H1 (cell line): ENCODE results near the gene MYMX. TPM values are rescaled to one million over a fixed set of nuclear protein-coding genes. Genes with fewer than 3 reads are reported as not detected.

ENCODE experiments used
- CBX5 ChIP-seq: fragments of 300-800, 300-1000 bp; sonication (generic); IDR thresholded peaks from 2 replicates; pipeline ENCODE4 v1.7.1; 2016; ENCODE audit warnings: antibody characterized with exemption, low read length, low read depth
- CHD1 ChIP-seq: IDR thresholded peaks from 2 replicates; pipeline ENCODE4 v1.6.1; 2012; ENCODE audit warnings: low read depth, low read length, improper control_type of control experiment
- CTCF ChIP-seq, 3 experiments: IDR thresholded peaks; 1 replicate in 2 of 3; 2 replicates in 1 of 3; pipeline versions ENCODE4 v1.5.1 to v1.6.1; 2011; ENCODE audit warnings: low read length in 3 of 3, mild to moderate bottlenecking in 3 of 3, inconsistent platforms in 2 of 3, low read depth in 1 of 3, moderate library complexity in 1 of 3; ENCODE audit not compliant: insufficient read depth in 1 of 3; ENCODE audit errors: control extremely low read depth in 1 of 3
- EGR1 ChIP-seq: IDR thresholded peaks from 2 replicates; pipeline ENCODE4 v1.6.1; 2011; ENCODE audit warnings: low read depth, low read length, borderline replicate concordance
- GTF2F1 ChIP-seq: IDR thresholded peaks from 2 replicates; pipeline ENCODE4 v1.6.1; 2012; ENCODE audit warnings: low read depth, low read length, improper control_type of control experiment, borderline replicate concordance
- HDAC2 ChIP-seq, 2 experiments: fragments of 300-600 bp in 1 of 2; sonication (generic) in 1 of 2; IDR thresholded peaks; 2 replicates each; pipeline ENCODE4 v1.6.1; 2011 to 2012; ENCODE audit warnings: low read depth in 2 of 2, low read length in 2 of 2, mild to moderate bottlenecking in 2 of 2, moderate library complexity in 2 of 2, borderline replicate concordance in 1 of 2, inconsistent platforms in 1 of 2
- HDAC6 ChIP-seq: IDR thresholded peaks from one replicate; pipeline ENCODE4 v1.7.1; 2012; ENCODE audit warnings: low read depth, mild to moderate bottlenecking, inconsistent platforms, low read length, moderate library complexity
- JUN ChIP-seq: IDR thresholded peaks from 2 replicates; pipeline ENCODE4 v1.6.1; 2011; ENCODE audit warnings: low read depth, mild to moderate bottlenecking, improper control_type of control experiment, low read length
- JUND ChIP-seq: IDR thresholded peaks from 2 replicates; pipeline ENCODE4 v1.6.1; 2011; ENCODE audit warnings: mild to moderate bottlenecking, improper control_type of control experiment, low read length
- NANOG ChIP-seq: IDR thresholded peaks from 2 replicates; pipeline ENCODE4 v1.6.1; 2011; ENCODE audit warnings: low read length, low read depth, mild to moderate bottlenecking, inconsistent platforms; ENCODE audit not compliant: insufficient read depth, poor library complexity, severe bottlenecking
- PHF8 ChIP-seq: fragments of 200-600 bp; sonication (generic); conservative IDR thresholded peaks from 2 replicates; pipeline ENCODE4 v1.7.1; 2012; ENCODE audit warnings: low read depth, mild to moderate bottlenecking, inconsistent platforms, low read length, moderate library complexity
- RNF2 ChIP-seq: fragments of 200-900, 300-1000 bp; sonication (generic); IDR thresholded peaks from 2 replicates; pipeline ENCODE4 v1.7.1; 2016; ENCODE audit warnings: borderline replicate concordance, low read depth, mild to moderate bottlenecking, antibody characterized with exemption, low read length; ENCODE audit not compliant: poor library complexity, severe bottlenecking; ENCODE audit errors: missing control alignments
- SP1 ChIP-seq: IDR thresholded peaks from 2 replicates; pipeline ENCODE4 v1.6.1; 2011; ENCODE audit warnings: low read depth, low read length
- SRF ChIP-seq: IDR thresholded peaks from 2 replicates; pipeline ENCODE4 v1.6.1; 2011; ENCODE audit warnings: mild to moderate bottlenecking, low read depth, low read length, moderate library complexity
- SUZ12 ChIP-seq: fragments of 200-600 bp; sonication (generic); IDR thresholded peaks from 2 replicates; pipeline ENCODE4 v1.6.1; 2012; ENCODE audit warnings: mild to moderate bottlenecking, inconsistent platforms, low read length, moderate library complexity, mixed read lengths
- TAF1 ChIP-seq: IDR thresholded peaks from 2 replicates; pipeline ENCODE4 v1.6.1; 2011; ENCODE audit warnings: mild to moderate bottlenecking, low read depth, low read length
- TEAD4 ChIP-seq: IDR thresholded peaks from 2 replicates; pipeline ENCODE4 v1.6.1; 2012; ENCODE audit warnings: low read depth, low read length, inconsistent platforms, mixed read lengths
- YY1 ChIP-seq: IDR thresholded peaks from 2 replicates; pipeline ENCODE4 v1.6.1; 2011; ENCODE audit warnings: low read depth, mild to moderate bottlenecking, low read length
- ZNF274 ChIP-seq: IDR thresholded peaks from 2 replicates; pipeline ENCODE4 v1.7.0; 2012; ENCODE audit warnings: low read length, borderline replicate concordance; ENCODE audit errors: extremely low read depth
- polyA plus RNA-seq, 7 experiments: library from polyadenylated mRNA; depleted of rRNA in 3 of 7; stranded (reverse) in 5 of 7; unstranded in 2 of 7; fragments of >200 nt in 5 of 7; fragments of 200-250 nt in 2 of 7; gene quantifications; 1 replicate in 5 of 7; 2 replicates in 1 of 7; 4 replicates in 1 of 7; pipeline versions ENCODE4 v1.2.1 to v1.2.3, GENCODE V29; 2011 to 2013; ENCODE audit warnings: missing spikeins in 2 of 7, mixed read lengths in 2 of 7
- total RNA-seq: library from RNA; stranded (reverse); fragmentation: NEBNext Ultra II Directional; extraction: Animal tissue kit (Norgen Biotek cat#: 25700); gene quantifications from 2 replicates; pipeline ENCODE4 v1.2.1, GENCODE V29; 2021
- TF ChIP-seq, protein P1 (sequence below): IDR thresholded peaks from 2 replicates; pipeline ENCODE4 v1.6.1; 2012; ENCODE audit warnings: inconsistent platforms
- TF ChIP-seq, protein P2 (sequence below): IDR thresholded peaks from 2 replicates; pipeline ENCODE4 v1.6.1; 2011; ENCODE audit warnings: low read depth, mild to moderate bottlenecking, low read length; ENCODE audit not compliant: insufficient read depth

The MYMX gene
- total and polyA plus RNA-seq, 2 of the 8 experiments (the other 6 are each of a cell fraction or from before 2014, with no cell fraction given), result 4.7 to 6.9 TPM

DNA sequence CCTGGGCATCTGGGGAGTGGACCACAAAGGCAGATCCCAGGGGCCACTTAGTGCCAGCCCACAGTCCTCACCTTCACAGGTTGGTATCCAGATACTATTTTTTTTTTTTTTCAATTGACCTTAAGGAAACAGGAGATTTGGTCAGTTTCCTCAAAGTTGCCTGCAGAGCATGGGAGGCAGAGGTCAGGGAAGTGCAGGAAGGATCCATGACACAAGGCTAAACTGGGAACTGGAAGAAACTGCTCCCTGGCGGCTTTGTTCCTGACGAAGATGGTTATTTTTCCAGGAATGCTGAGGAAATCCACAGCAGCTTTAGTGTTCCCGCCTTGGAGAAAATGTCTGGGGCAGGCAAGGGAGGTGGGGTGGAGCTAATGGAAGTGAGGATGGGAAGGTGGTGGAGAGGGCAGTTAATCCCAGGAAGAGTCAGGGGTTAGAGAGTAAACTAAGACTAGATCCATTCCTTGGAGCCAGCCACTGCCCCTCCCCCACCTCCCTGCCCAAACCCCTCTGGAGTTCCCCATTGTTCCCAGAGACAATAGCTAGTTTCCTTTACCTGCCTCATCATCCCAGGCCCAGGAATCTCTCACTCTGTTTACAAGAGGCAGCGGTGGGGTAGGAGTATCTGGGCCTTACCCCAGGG lies 14.3 kb upstream of the MYMX start (continued):
- no peak for TF ChIP-seq JUN
- peak; percentile 91 for TF ChIP-seq SP1
- TF ChIP-seq GTF2F1, result peak; percentile 76; the same call in 1 of the 2 replicates
- TF ChIP-seq EGR1, result no peak
- TF ChIP-seq NANOG, result peak; percentile 47
- peak; percentile 87 for TF ChIP-seq TAF1
- no peak; a peak in 1 of 4 replicates for TF ChIP-seq CTCF (IDR thresholded peaks at IDR 0.05; ENCODE audit: control extremely low read depth in 1 of 3, insufficient read depth in 1 of 3, low read depth in 1 of 3, low read length in 3 of 3)
- TF ChIP-seq YY1, result 0 out of 2 replicates have a peak, but pooled peaks have one; percentile 60
- no peak for TF ChIP-seq RNF2
- no peak for TF ChIP-seq CBX5
- TF ChIP-seq JUND, result no peak; the same call in 1 of the 2 replicates
- no peak for TF ChIP-seq ZNF274
- no peak for TF ChIP-seq PHF8
- TF ChIP-seq HDAC2 (IDR thresholded peaks at IDR 0.05; ENCODE audit: borderline replicate concordance in 1 of 2, low read depth in 2 of 2, low read length in 2 of 2), result 0 out of 4 replicates have a peak, but pooled peaks of 1 of the 2 experiments have one; percentile 42
- TF ChIP-seq, protein P1, sequence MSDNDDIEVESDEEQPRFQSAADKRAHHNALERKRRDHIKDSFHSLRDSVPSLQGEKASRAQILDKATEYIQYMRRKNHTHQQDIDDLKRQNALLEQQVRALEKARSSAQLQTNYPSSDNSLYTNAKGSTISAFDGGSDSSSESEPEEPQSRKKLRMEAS, result no peak
- no peak for TF ChIP-seq HDAC6
- TF ChIP-seq SUZ12, result no peak
- TF ChIP-seq CHD1, result no peak
- TF ChIP-seq SRF, result no peak
- TF ChIP-seq TEAD4, result peak; percentile 37; the same call in 1 of the 2 replicates
- TF ChIP-seq, protein P2, sequence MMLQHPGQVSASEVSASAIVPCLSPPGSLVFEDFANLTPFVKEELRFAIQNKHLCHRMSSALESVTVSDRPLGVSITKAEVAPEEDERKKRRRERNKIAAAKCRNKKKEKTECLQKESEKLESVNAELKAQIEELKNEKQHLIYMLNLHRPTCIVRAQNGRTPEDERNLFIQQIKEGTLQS, result no peak
